Measurements from ENCODE around the gene IPPK.

Gene IPPK

GRCh38 chr9:92686954-92687353 lies 17.0 kb upstream of the IPPK start:
- DNase-seq (ENCODE audit: low read depth in 2 of 3, low spot score in 2 of 3), result no peak

- DNase-seq (ENCODE audit: low read depth in 2 of 3, low spot score in 2 of 3), result no peak
Measured at GRCh38 chr9:92685022-92685421, 15.1 kb upstream of the IPPK start.

GRCh38 chr9:92682269-92682668 lies 12.3 kb upstream of the IPPK start:
- no peak for DNase-seq (ENCODE audit: low read depth in 2 of 3, low spot score in 2 of 3)

GRCh38 chr9:92680166-92681119 lies 10.5 kb upstream of the IPPK start:
- DNase-seq (ENCODE audit: low read depth in 2 of 3, low spot score in 2 of 3), result no peak

- DNase-seq (ENCODE audit: low read depth in 2 of 3, low spot score in 2 of 3), result no peak
Measured at GRCh38 chr9:92679413-92680165, 9.7 kb upstream of the IPPK start.

- no peak for DNase-seq (ENCODE audit: low read depth in 2 of 3, low spot score in 2 of 3)
Measured at GRCh38 chr9:92671323-92671722, 1.4 kb upstream of the IPPK start.

- peak in 2 of 3 experiments; percentile 14 to 24 for DNase-seq (ENCODE audit: low read depth in 2 of 3, low spot score in 2 of 3)
Measured at GRCh38 chr9:92669527-92669889, 423 bp downstream of the IPPK start.

GRCh38 chr9:92668746-92669526 lies 995 bp downstream of the IPPK start:
- peak; percentile 29 to 36 (median 30) for DNase-seq (ENCODE audit: low read depth in 2 of 3, low spot score in 2 of 3)

- DNase-seq (ENCODE audit: low read depth in 2 of 3, low spot score in 2 of 3), result no peak
Measured at GRCh38 chr9:92666912-92667532, 2.9 kb downstream of the IPPK start.

- no peak for DNase-seq (ENCODE audit: low read depth in 2 of 3, low spot score in 2 of 3)
Measured at GRCh38 chr9:92666236-92666635, 3.7 kb downstream of the IPPK start.

- no peak for DNase-seq (ENCODE audit: low read depth in 2 of 3, low spot score in 2 of 3)
Measured at GRCh38 chr9:92665836-92666235, 4.1 kb downstream of the IPPK start.

- no peak for DNase-seq (ENCODE audit: low read depth in 2 of 3, low spot score in 2 of 3)
Measured at GRCh38 chr9:92664394-92665152, 5.4 kb downstream of the IPPK start.

- no peak for DNase-seq (ENCODE audit: low read depth in 2 of 3, low spot score in 2 of 3)
Measured at GRCh38 chr9:92663951-92664350, 6.0 kb downstream of the IPPK start.

GRCh38 chr9:92663126-92663525 lies 6.8 kb downstream of the IPPK start:
- DNase-seq (ENCODE audit: low read depth in 2 of 3, low spot score in 2 of 3), result no peak

- DNase-seq (ENCODE audit: low read depth in 2 of 3, low spot score in 2 of 3), result no peak
Measured at GRCh38 chr9:92661743-92662142, 8.2 kb downstream of the IPPK start.

GRCh38 chr9:92661127-92661526 lies 8.8 kb downstream of the IPPK start:
- DNase-seq (ENCODE audit: low read depth in 2 of 3, low spot score in 2 of 3), result no peak

- no peak for DNase-seq (ENCODE audit: low read depth in 2 of 3, low spot score in 2 of 3)
Measured at GRCh38 chr9:92660266-92660665, 9.7 kb downstream of the IPPK start.

- no peak for DNase-seq (ENCODE audit: low read depth in 2 of 3, low spot score in 2 of 3)
Measured at GRCh38 chr9:92659601-92660000, 10.3 kb downstream of the IPPK start.

- no peak for DNase-seq (ENCODE audit: low read depth in 2 of 3, low spot score in 2 of 3)
Measured at GRCh38 chr9:92658611-92659010, 11.3 kb downstream of the IPPK start.

- no peak for DNase-seq (ENCODE audit: low read depth in 2 of 3, low spot score in 2 of 3)
Measured at GRCh38 chr9:92658176-92658575, 11.8 kb downstream of the IPPK start.

Measured in activated CD8-positive, alpha-beta memory T cell treated with anti-CD3 and anti-CD28 coated beads for 48 hours (primary cell).